Head of caudate nucleus (tissue), 42 donors: ENCODE data around the gene ADGRB3.
"Not testable (repeated sequence)": the region's sequence is repeated elsewhere in the genome, so short reads cannot be mapped to it uniquely, and the experiment has no call there.

Source experiments
- DNase-seq, 42 donors: peaks; one replicate each; pipeline versions ENCODE4 v3.0.0 to v3.0.0-alpha.2; 2020 to 2021; ENCODE audit warnings: mixed read lengths in 7 of 42
- intact Hi-C: fragments of 100-400 bp; cut with DNase I; formaldehyde crosslinking; loops from one replicate; pipeline ENCODE4 v1.15.0; 2022

The ADGRB3 gene

GRCh38 chr6:68727699-68728098 lies 92.6 kb downstream of the ADGRB3 start:
- intact Hi-C loops = no loop called here
- DNase-seq = no peak

GRCh38 chr6:68728159-68728979 lies 93.3 kb downstream of the ADGRB3 start:
- DNase-seq = no peak
- intact Hi-C loops = no loop called here

GRCh38 chr6:68729377-68729903 lies 94.4 kb downstream of the ADGRB3 start:
- intact Hi-C loops = no loop called here
- peak in 1 of 42 donors; percentile 12 for DNase-seq

- no peak for DNase-seq
- intact Hi-C loops = no loop called here
These were observed 95.4 kb downstream of the ADGRB3 start for GRCh38 chr6:68730291-68731054.

- intact Hi-C loops = no loop called here
- no peak for DNase-seq
These were observed 97.3 kb downstream of the ADGRB3 start for GRCh38 chr6:68732423-68732822.

- intact Hi-C loops = no loop called here
- DNase-seq = no peak
These were observed 100.8 kb downstream of the ADGRB3 start for GRCh38 chr6:68735866-68736265.

- DNase-seq = no peak
- intact Hi-C loops = no loop called here
These were observed 102.0 kb downstream of the ADGRB3 start for GRCh38 chr6:68737061-68737460.

- DNase-seq = no peak
- intact Hi-C loops = no loop called here
These were observed 103.0 kb downstream of the ADGRB3 start for GRCh38 chr6:68738039-68738438.

- intact Hi-C loops = no loop called here
- no peak for DNase-seq
These were observed 105.9 kb downstream of the ADGRB3 start for GRCh38 chr6:68740828-68741500.

- DNase-seq = no peak
- intact Hi-C loops = no loop called here
These were observed 106.7 kb downstream of the ADGRB3 start for GRCh38 chr6:68741501-68742386.

GRCh38 chr6:68743099-68743498 lies 108.0 kb downstream of the ADGRB3 start:
- no peak for DNase-seq
- intact Hi-C loops = no loop called here

GRCh38 chr6:68744376-68744775 lies 109.3 kb downstream of the ADGRB3 start:
- intact Hi-C loops, DNase-seq: not testable (repeated sequence)

- DNase-seq = no peak
- intact Hi-C loops = no loop called here
These were observed 111.3 kb downstream of the ADGRB3 start for GRCh38 chr6:68746376-68746775.

- intact Hi-C loops = no loop called here
- no peak for DNase-seq
These were observed 112.2 kb downstream of the ADGRB3 start for GRCh38 chr6:68747110-68747790.

GRCh38 chr6:68747832-68748231 lies 112.8 kb downstream of the ADGRB3 start:
- intact Hi-C loops, DNase-seq: not testable (repeated sequence)

- no peak for DNase-seq
- intact Hi-C loops = no loop called here
These were observed 119.7 kb downstream of the ADGRB3 start for GRCh38 chr6:68754681-68755213.

- intact Hi-C loops = no loop called here
- no peak for DNase-seq
These were observed 121.6 kb downstream of the ADGRB3 start for GRCh38 chr6:68756454-68757375.
